GM21723 (cell line): ENCODE results near the gene MYH10.
"Not testable (repeated sequence)": the region's sequence is repeated elsewhere in the genome, so short reads cannot be mapped to it uniquely, and the experiment has no call there.

Experiments
- ATAC-seq: cut with Tn5 transposase; IDR thresholded peaks from one replicate; pipeline ENCODE4 v1.9.1; 2021; ENCODE audit warnings: mild to moderate bottlenecking, moderate library complexity; ENCODE audit not compliant: unreplicated experiment

MYH10 gene

GRCh38 chr17:8630227-8630801 lies at the start of gene MYH10:
TSS of gene MYH10 (minus strand) at chr17:8630725. CDS start at chr17:8623246, 7,479 bp downstream.
- ATAC-seq: no peak

- ATAC-seq: no peak
Measured at GRCh38 chr17:8679126-8679525, 48.6 kb upstream of the MYH10 start.

- no peak for ATAC-seq
Measured at GRCh38 chr17:8675306-8675705, 44.8 kb upstream of the MYH10 start.

- ATAC-seq: no peak
Measured at GRCh38 chr17:8674344-8675305, 44.1 kb upstream of the MYH10 start.

- no peak for ATAC-seq
Measured at GRCh38 chr17:8673612-8674011, 43.1 kb upstream of the MYH10 start.

- ATAC-seq: no peak
Measured at GRCh38 chr17:8672326-8672725, 41.8 kb upstream of the MYH10 start.

- no peak for ATAC-seq
Measured at GRCh38 chr17:8670421-8670820, 39.9 kb upstream of the MYH10 start.

- ATAC-seq: no peak
Measured at GRCh38 chr17:8668176-8668740, 37.7 kb upstream of the MYH10 start.

- no peak for ATAC-seq
Measured at GRCh38 chr17:8667421-8667820, 36.9 kb upstream of the MYH10 start.

GRCh38 chr17:8665684-8666083 lies 35.2 kb upstream of the MYH10 start:
- ATAC-seq: no peak

- no peak for ATAC-seq
Measured at GRCh38 chr17:8664456-8665126, 34.1 kb upstream of the MYH10 start.

GRCh38 chr17:8662973-8663372 lies 32.4 kb upstream of the MYH10 start:
- no peak for ATAC-seq

GRCh38 chr17:8662076-8662831 lies 31.7 kb upstream of the MYH10 start:
- ATAC-seq: no peak

GRCh38 chr17:8660709-8661108 lies 30.2 kb upstream of the MYH10 start:
- ATAC-seq: not testable (repeated sequence)

GRCh38 chr17:8659758-8660410 lies 29.4 kb upstream of the MYH10 start:
- no peak for ATAC-seq

GRCh38 chr17:8658810-8659209 lies 28.3 kb upstream of the MYH10 start:
- ATAC-seq: no peak

GRCh38 chr17:8656693-8657092 lies 26.2 kb upstream of the MYH10 start:
- ATAC-seq: no peak

- no peak for ATAC-seq
Measured at GRCh38 chr17:8654822-8655221, 24.3 kb upstream of the MYH10 start.

GRCh38 chr17:8651013-8651412 lies 20.5 kb upstream of the MYH10 start:
- no peak for ATAC-seq

- ATAC-seq: no peak
Measured at GRCh38 chr17:8650119-8650499, 19.6 kb upstream of the MYH10 start.
